ENCODE data around the gene SLC22A1. TPM values are rescaled to one million over a fixed set of nuclear protein-coding genes. Genes with fewer than 3 reads are reported as not detected.
A peak's percentile ranks its signal among the peaks of the same experiment; 100 is the strongest.
"Not testable (repeated sequence)": the region's sequence is repeated elsewhere in the genome, so short reads cannot be mapped to it uniquely, and the experiment has no call there.

Gene SLC22A1
- total RNA-seq, 2 experiments from 2014 or later = 1.2 to 1.8 TPM

- no peak overlapping the region for H3K27ac Mint-ChIP-seq
- peaks cover 5% of the 10 kb centered on the region for H3K36me3 Mint-ChIP-seq
- no peaks in the 10 kb centered on the region for H3K4me1 Mint-ChIP-seq
- no peak overlapping the region for H3K4me3 Mint-ChIP-seq
- no peaks in the 10 kb centered on the region for H3K27me3 Mint-ChIP-seq
- POLR2A ChIA-PET = no interaction called here
- no peak for ATAC-seq (ENCODE audit: low read depth)
- no peak for DNase-seq
- no peaks in the 10 kb centered on the region for H3K9me3 Mint-ChIP-seq
These were observed 366 bp downstream of the SLC22A1 start for GRCh38 chr6:160121981-160122380.

GRCh38 chr6:160122744-160123143, 1.1 kb downstream of the SLC22A1 start:
- no peaks in the 10 kb centered on the region for H3K27me3 Mint-ChIP-seq
- no peaks in the 10 kb centered on the region for H3K9me3 Mint-ChIP-seq
- peaks cover 4% of the 10 kb centered on the region for H3K36me3 Mint-ChIP-seq
- no peak overlapping the region for H3K27ac Mint-ChIP-seq
- no peak overlapping the region for H3K4me3 Mint-ChIP-seq
- DNase-seq = no peak
- H3K4me1 Mint-ChIP-seq = no peaks in the 10 kb centered on the region
- POLR2A ChIA-PET = no interaction called here
- ATAC-seq (ENCODE audit: low read depth) = no peak

DNA sequence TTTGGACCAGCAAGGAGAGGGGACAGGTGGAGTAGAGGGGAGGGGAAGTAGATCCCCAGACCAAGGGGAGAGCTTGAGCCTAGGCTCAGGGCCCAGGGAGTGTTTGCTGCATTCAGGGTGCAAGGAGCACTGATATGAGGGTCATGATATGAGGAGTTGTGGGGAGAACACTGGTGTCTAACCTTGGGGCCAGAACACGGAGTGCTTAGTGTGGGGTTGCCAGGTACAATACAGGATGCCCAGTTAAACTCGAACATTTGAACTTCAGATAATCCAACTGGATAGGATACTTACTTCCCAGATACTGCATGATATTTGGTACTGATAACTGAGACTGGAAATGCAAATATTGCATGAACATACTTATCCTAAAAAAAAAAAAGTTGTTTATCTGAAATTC, 2.4 kb downstream of the SLC22A1 start:
- Mint-ChIP-seq H3K9me3 (no peaks in the 10 kb centered on the region), H3K4me3 (no peak overlapping the region), H3K27me3 (no peaks in the 10 kb centered on the region), H3K4me1 (no peaks in the 10 kb centered on the region), H3K27ac (no peak overlapping the region), H3K36me3 (peaks cover 3% of the 10 kb centered on the region)
- POLR2A ChIA-PET = no interaction called here
- ATAC-seq (ENCODE audit: low read depth) (no peak), DNase-seq (no peak)

GRCh38 chr6:160124605-160125004, 3.0 kb downstream of the SLC22A1 start:
- Mint-ChIP-seq H3K4me1 (no peaks in the 10 kb centered on the region), H3K9me3 (no peaks in the 10 kb centered on the region), H3K27ac (no peak overlapping the region), H3K36me3 (peaks cover under 1% of the 10 kb centered on the region), H3K4me3 (no peak overlapping the region), H3K27me3 (no peaks in the 10 kb centered on the region)
- ATAC-seq (ENCODE audit: low read depth) (no peak), DNase-seq (no peak)
- POLR2A ChIA-PET = no interaction called here

DNA sequence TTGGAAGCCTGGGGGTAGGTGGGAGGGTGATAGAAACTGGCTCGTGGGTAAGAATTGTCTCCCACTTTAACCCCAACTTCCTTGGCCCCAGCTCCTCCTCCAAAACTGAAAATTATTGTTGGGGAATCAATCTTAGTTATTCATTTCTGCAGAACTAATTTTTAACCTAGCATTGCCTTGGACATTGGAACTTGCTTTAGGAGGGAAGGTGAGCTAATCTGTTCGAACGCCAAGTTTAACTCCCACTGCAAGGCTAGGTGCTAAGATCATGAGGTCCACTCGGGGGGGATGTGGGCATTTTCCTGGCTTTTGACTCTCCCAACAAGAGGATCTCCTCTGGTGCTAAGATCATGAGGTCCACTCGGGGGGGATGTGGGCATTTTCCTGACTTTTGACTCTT, 3.5 kb downstream of the SLC22A1 start:
- DNase-seq; H3K27ac Mint-ChIP-seq; ATAC-seq (ENCODE audit: low read depth); H3K4me1 Mint-ChIP-seq; H3K4me3 Mint-ChIP-seq; H3K9me3 Mint-ChIP-seq; POLR2A ChIA-PET; H3K36me3 Mint-ChIP-seq; H3K27me3 Mint-ChIP-seq: not testable (repeated sequence)

DNA sequence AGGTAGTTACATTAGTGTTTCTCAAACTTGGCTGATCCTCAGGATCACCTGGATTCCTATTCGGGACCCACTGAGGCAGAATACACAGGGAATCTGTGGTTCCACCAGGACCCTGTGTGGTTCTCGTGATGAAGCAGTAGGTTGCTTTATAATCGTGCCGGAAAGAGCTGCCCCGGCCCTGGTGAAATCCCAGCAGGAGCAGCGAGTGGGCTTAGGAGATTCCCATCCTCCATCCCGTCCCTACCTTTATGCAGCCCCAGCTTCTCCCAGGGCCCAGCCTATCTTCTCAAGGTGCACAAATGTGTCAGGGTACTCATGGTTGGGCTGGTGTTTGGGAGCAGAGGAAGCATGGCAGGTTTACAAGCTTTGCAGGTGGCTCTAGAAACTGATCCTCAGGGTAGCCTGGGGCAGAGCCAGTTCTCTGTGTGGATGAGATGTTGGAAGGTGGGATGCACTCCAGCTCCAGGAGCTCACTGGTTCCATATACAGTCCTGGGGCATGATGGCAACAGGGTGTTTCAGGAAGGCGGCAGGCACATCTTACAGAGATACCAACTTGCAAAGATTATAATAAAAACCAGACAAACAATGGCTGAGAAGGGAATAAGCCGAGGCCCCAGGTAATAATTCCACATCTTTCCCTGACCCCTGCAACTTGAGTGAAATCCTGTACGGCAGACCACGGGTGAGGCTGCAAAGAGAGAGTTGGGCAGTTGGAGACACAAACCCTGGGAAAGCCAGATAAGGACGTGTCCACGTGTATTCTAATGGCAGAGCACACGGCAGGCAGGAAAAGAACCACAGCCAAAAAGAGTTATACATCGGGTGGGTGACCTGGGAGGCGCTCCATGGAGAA, 5.9 kb downstream of the SLC22A1 start:
- H3K9me3 Mint-ChIP-seq = no peaks in the 10 kb centered on the region
- H3K4me3 Mint-ChIP-seq = no peak overlapping the region
- no peaks in the 10 kb centered on the region for H3K27me3 Mint-ChIP-seq
- no peaks in the 10 kb centered on the region for H3K4me1 Mint-ChIP-seq
- DNase-seq = no peak
- no peak for ATAC-seq (ENCODE audit: low read depth)
- H3K36me3 Mint-ChIP-seq = no peaks in the 10 kb centered on the region
- H3K27ac Mint-ChIP-seq = no peak overlapping the region
- POLR2A ChIA-PET = no interaction called here

DNA sequence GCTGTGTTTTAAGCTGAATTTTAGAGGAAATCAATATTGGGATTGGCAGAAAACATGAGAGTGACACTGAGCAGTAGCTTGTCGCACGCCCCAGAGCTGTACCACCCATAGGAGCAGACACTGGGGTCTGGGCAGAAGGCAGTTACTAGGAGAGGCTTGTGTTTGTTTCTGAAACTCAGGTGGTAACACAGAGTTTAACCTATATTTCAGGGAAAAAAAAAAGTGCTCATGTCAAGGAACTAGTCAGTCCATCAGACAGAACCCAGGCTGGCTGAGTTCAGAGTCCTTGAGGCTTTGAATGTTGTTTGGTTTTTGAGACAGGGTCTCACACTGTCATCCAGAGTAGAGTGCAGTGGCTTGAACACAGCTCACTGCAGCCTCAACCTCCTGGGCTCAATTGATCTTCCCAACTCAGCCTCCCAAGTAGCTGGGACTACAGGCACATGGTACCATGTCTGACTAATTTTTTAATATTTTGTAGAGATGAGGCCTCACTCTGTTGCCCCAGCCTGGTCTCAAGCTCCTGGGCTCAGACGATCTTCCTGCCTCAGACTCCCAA, 6.6 kb downstream of the SLC22A1 start:
- no peak for ATAC-seq (ENCODE audit: low read depth)
- Mint-ChIP-seq H3K4me1 (no peaks in the 10 kb centered on the region), H3K36me3 (no peaks in the 10 kb centered on the region), H3K27me3 (no peaks in the 10 kb centered on the region), H3K9me3 (no peaks in the 10 kb centered on the region), H3K4me3 (no peak overlapping the region), H3K27ac (no peak overlapping the region)
- DNase-seq = no peak
- POLR2A ChIA-PET = no interaction called here

GRCh38 chr6:160128879-160129516, 7.4 kb downstream of the SLC22A1 start:
- Mint-ChIP-seq H3K27me3 (no peaks in the 10 kb centered on the region), H3K9me3 (no peaks in the 10 kb centered on the region), H3K4me1 (no peaks in the 10 kb centered on the region), H3K27ac (no peak overlapping the region), H3K36me3 (no peaks in the 10 kb centered on the region), H3K4me3 (no peak overlapping the region)
- ATAC-seq (ENCODE audit: low read depth) (no peak), DNase-seq (no peak)
- POLR2A ChIA-PET = no interaction called here

DNA sequence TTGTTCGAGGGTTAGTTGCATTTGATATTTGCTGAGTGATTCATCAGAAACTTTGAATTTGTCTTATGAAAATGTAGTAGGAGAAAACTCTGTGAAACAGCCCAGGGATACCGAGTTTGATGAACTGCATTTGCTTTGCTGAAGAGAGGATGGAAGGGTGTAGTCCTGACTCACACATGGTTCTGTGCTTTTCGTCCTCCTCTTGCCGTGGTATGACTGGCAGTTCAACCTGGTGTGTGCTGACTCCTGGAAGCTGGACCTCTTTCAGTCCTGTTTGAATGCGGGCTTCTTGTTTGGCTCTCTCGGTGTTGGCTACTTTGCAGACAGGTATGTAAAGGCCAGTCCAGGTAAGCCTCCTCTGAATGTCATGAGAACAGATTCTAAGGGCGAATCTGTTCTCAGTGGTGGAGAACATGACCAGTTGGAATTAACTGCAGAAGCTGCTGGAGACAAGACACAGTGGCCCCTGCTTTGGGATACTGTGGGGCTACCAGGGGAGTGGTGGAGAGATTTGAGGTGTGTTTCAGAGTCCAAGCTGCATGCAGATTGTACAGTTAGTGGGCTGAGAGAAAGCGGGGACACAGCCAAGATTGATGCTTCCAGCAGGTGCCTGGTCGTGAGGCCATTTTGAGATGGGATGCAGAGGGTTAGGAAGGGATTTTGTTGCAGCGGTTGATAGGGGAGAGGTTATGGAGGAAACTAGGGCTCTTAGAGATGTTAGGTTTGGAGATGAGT, 8.4 kb downstream of the SLC22A1 start:
- Mint-ChIP-seq H3K4me3 (no peak overlapping the region), H3K36me3 (no peaks in the 10 kb centered on the region), H3K27me3 (no peaks in the 10 kb centered on the region), H3K9me3 (no peaks in the 10 kb centered on the region), H3K4me1 (no peaks in the 10 kb centered on the region), H3K27ac (no peak overlapping the region)
- POLR2A ChIA-PET = no interaction called here
- DNase-seq (no peak), ATAC-seq (ENCODE audit: low read depth) (no peak)

DNA sequence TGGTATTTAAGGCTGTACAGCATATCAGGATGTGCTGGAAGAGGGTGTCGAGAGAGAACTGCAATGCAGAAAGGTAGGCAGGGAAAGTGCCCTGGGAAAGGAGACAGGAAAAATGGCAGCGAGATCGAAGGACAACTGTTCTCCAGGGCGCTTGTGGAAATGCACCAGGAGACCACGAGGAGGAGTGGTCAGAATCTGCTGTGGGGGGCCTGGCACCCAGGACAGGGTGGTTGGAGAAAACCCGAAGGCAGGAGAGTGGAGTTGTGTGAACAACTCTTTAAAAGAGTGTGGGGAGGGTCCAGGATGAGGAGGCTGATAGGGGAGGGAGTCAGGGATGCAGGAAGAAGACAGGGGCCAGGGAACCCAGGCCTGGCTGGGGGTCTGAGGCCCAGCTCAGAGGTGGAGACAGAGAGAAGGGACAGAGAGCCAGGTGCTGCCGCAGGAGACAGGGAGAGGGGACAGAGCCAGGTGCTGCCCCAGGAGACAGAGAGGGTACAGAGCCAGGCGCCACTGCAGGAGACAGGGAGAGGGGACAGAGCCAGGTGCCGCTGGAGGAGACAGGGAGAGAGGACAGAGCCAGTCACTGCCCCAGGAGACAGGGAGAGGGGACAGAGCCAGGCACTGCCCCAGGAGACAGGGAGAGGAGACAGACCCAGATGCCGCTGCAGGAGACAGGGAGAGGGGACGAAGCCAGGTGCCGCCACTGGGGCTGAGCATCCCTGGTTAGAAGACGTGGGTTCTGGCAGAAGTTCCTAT, 9.3 kb downstream of the SLC22A1 start:
- no peaks in the 10 kb centered on the region for H3K36me3 Mint-ChIP-seq
- no peak for ATAC-seq (ENCODE audit: low read depth)
- POLR2A ChIA-PET = no interaction called here

GRCh38 chr6:160131636-160132296, 10.2 kb downstream of the SLC22A1 start:
- no peaks in the 10 kb centered on the region for H3K27me3 Mint-ChIP-seq
- H3K36me3 Mint-ChIP-seq = no peaks in the 10 kb centered on the region
- POLR2A ChIA-PET = no interaction called here
- H3K4me3 Mint-ChIP-seq = no peak overlapping the region
- no peak overlapping the region for H3K27ac Mint-ChIP-seq
- no peak for DNase-seq
- no peaks in the 10 kb centered on the region for H3K4me1 Mint-ChIP-seq
- H3K9me3 Mint-ChIP-seq = no peaks in the 10 kb centered on the region
- ATAC-seq (ENCODE audit: low read depth) = no peak

More for the DNA sequence above, 9.3 kb downstream of the SLC22A1 start:
- no peaks in the 10 kb centered on the region for H3K4me1 Mint-ChIP-seq
- no peaks in the 10 kb centered on the region for H3K9me3 Mint-ChIP-seq
- H3K27ac Mint-ChIP-seq = peak overlapping the region; percentile 7
- H3K4me3 Mint-ChIP-seq = no peak overlapping the region
- H3K27me3 Mint-ChIP-seq = no peaks in the 10 kb centered on the region
- DNase-seq = no peak

DNA sequence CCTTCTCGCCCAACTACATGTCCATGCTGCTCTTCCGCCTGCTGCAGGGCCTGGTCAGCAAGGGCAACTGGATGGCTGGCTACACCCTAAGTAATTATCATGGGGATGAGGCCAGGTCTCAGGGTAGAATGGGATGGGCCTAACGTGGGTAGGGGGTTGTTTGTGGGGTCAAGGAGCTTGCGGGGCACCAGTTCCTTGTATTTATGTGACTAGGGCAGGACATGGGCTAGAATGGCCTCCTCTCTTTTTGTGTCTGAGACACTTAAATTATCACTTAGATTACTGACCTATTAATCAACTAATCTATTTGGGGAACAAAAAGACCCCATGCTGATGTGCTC, 10.7 kb downstream of the SLC22A1 start:
- H3K36me3 Mint-ChIP-seq = no peaks in the 10 kb centered on the region
- no peaks in the 10 kb centered on the region for H3K27me3 Mint-ChIP-seq
- no peaks in the 10 kb centered on the region for H3K4me1 Mint-ChIP-seq
- DNase-seq (no peak), ATAC-seq (ENCODE audit: low read depth) (no peak)
- no peak overlapping the region for H3K4me3 Mint-ChIP-seq
- POLR2A ChIA-PET = no interaction called here
- no peak overlapping the region for H3K27ac Mint-ChIP-seq
- no peaks in the 10 kb centered on the region for H3K9me3 Mint-ChIP-seq

All from activated naive CD8-positive, alpha-beta T cell treated with anti-CD3 and anti-CD28 coated beads, Interleukin-2, amount 10 ng/mL, durations not matched to agents 7 days and 5 days (primary cell).